GM11168 (cell line): Measurements from ENCODE around the gene CSDE1.

Experiments
- in situ Hi-C: fragments of 300-500 bp; cut with MboI; formaldehyde crosslinking; loops from one replicate; pipeline ENCODE4 v1.12.0; 2022; ENCODE audit warnings: low sequenced_read_pairs; ENCODE audit not compliant: unreplicated experiment

The CSDE1 gene

DNA sequence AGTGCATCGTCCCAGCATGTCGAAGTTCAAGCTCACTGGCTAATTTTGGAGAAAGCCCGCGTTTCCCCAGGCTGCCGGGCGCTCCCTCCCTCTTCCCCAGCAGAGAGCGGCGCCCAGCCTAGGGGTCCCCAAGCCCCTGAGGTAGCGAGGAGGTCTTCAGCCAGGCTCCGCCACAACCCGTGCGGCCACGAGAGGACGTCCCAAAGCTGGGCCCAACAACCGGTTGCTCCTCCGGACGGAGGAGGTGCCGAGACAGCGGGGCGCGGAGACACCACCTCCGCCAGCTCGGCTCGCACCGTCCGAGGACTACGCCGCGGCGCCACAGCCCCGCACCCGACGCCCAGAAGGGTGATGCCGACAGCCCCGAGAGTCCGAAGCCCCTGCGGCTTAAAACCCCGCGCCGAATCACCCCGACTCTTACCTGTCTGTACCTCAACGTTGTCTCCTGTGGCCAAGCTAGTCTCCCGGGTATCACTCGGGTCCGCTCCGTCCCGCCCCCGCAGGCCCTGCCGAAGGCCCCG, 88.2 kb downstream of the CSDE1 start, which contains the start of gene DENND2C:
DENND2C (minus strand) TSS at position 488 of the 521 bp plus-strand sequence. CDS start 44,065 bp downstream, outside the sequence.
- in situ Hi-C loops, result no loop called here

GRCh38 chr1:114668784-114669561, 88.8 kb downstream of the CSDE1 start:
- in situ Hi-C loops, result no loop called here

DNA sequence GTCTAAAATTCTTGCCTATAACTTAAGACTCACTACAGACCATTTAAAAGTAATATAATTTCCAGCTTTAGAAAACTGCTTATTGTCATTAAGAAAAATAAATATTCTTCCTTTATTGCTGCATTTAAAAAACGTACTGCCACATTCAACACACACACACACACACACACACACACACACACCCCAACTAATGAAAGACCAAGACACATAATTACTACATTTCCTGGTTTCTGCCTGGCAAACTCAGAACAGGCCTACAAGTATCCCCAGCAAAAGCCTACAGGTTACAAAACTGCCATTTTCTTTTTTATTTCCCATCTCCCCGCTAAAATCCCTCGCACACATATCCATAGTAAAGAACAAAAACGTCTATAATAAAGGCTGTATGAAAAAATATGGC, 89.4 kb downstream of the CSDE1 start:
- in situ Hi-C loops, result no loop called here

- in situ Hi-C loops, result no loop called here
Observed at GRCh38 chr1:114666954-114667353, 90.8 kb downstream of the CSDE1 start.
